Natural killer cell (primary cell): Measurements from ENCODE around the gene MSGN1. TPM values are rescaled to one million over a fixed set of nuclear protein-coding genes. Genes with fewer than 3 reads are reported as not detected.

ENCODE experiments used
- ATAC-seq, 3 donors: fragments of 150-1000 bp in 2 of 3; fragments of 200-7000 bp in 1 of 3; cut with Tn5 transposase; 1 replicate in 1 of 3; 2 replicates in 2 of 3; pipeline ENCODE4 v1.10.0; 2021; ENCODE audit warnings: mild to moderate bottlenecking in 2 of 3, moderate library complexity in 2 of 3
- DNase-seq, 2 donors: peaks; one replicate each; pipeline versions ENCODE4 v3.0.0 to v3.0.0-alpha.2; 2013 to 2021; ENCODE audit warnings: mixed read lengths in 1 of 2
- H3K27ac ChIP-seq: one replicate; pipeline ENCODE4 v1.5.1; 2013; ENCODE audit warnings: mild to moderate bottlenecking, low read length
- H3K27me3 ChIP-seq: one replicate; pipeline ENCODE4 v1.6.1; 2013; ENCODE audit warnings: low read length; ENCODE audit not compliant: control insufficient read depth, insufficient read depth
- H3K36me3 ChIP-seq: one replicate; pipeline ENCODE4 v1.6.1; 2013; ENCODE audit warnings: low read length; ENCODE audit not compliant: control insufficient read depth, insufficient read depth
- H3K4me1 ChIP-seq: one replicate; pipeline ENCODE4 v1.6.1; 2013; ENCODE audit warnings: low read length; ENCODE audit not compliant: control insufficient read depth, insufficient read depth
- H3K4me3 ChIP-seq: one replicate; pipeline ENCODE4 v1.5.1; 2013; ENCODE audit warnings: low read length
- H3K9me3 ChIP-seq: one replicate; pipeline ENCODE4 v1.6.1; 2013; ENCODE audit warnings: low read length; ENCODE audit not compliant: control insufficient read depth, insufficient read depth
- H3K27ac Mint-ChIP-seq, 2 donors: one replicate each; pipeline ENCODE4 v1.8.0; 2022; ENCODE audit warnings: mild to moderate bottlenecking in 2 of 2, mixed read lengths in 2 of 2, moderate library complexity in 1 of 2
- H3K27me3 Mint-ChIP-seq, 2 donors: one replicate each; pipeline ENCODE4 v1.8.0; 2022; ENCODE audit warnings: low read depth in 2 of 2, mixed read lengths in 2 of 2
- H3K36me3 Mint-ChIP-seq: one replicate; pipeline ENCODE4 v1.8.0; 2022; ENCODE audit warnings: mixed read lengths
- H3K4me1 Mint-ChIP-seq, 2 donors: one replicate each; pipeline ENCODE4 v1.8.0; 2022; ENCODE audit warnings: mixed read lengths in 2 of 2
- H3K4me3 Mint-ChIP-seq: one replicate; pipeline ENCODE4 v1.8.0; 2022; ENCODE audit warnings: mild to moderate bottlenecking, moderate library complexity, mixed read lengths
- H3K9me3 Mint-ChIP-seq, 2 donors: one replicate each; pipeline ENCODE4 v1.8.0; 2022; ENCODE audit warnings: mixed read lengths in 2 of 2
- CTCF ChIP-seq: fragments of 200-600 bp; IDR thresholded peaks from one replicate; pipeline ENCODE4 v1.8.0; 2022; ENCODE audit warnings: antibody characterized with exemption
- WGBS: methylation state at CpG from one replicate; pipeline ENCODE4 v1.1.7; 2013; ENCODE audit warnings: missing lambda C conversion rate; ENCODE audit not compliant: insufficient coverage; 5-methylcytosine and 5-hydroxymethylcytosine counted together
- intact Hi-C: fragments of 100-400 bp; cut with micrococcal nuclease; formaldehyde crosslinking; loops from one replicate; pipeline ENCODE4 v1.14.2; 2022
- total RNA-seq, 4 donors: library from RNA; stranded (reverse); fragments of 120-200 nt in 1 of 4; gene quantifications; one replicate each; pipeline versions ENCODE4 v1.2.3 to v1.2.4, GENCODE V29; 2013 to 2022

Gene MSGN1
- total RNA-seq, 3 donors from 2014 or later (not counting 1 experiment from before 2014, with no cell fraction given): not detected

GRCh38 chr2:17835516-17835915 lies 19.3 kb downstream of the MSGN1 start:
- Mint-ChIP-seq H3K27me3 (peaks cover 8 to 9% of the 10 kb centered on the region in 2 donors), H3K27ac (no peak overlapping the region), H3K4me1 (peaks cover 0 to 2% of the 10 kb centered on the region in 2 donors), H3K36me3 (no peaks in the 10 kb centered on the region), H3K9me3 (no peaks in the 10 kb centered on the region), H3K4me3 (no peak overlapping the region)
- Histone ChIP-seq H3K36me3 (no peaks in the 10 kb centered on the region), H3K4me1 (peaks cover 3% of the 10 kb centered on the region), H3K27me3 (no peaks in the 10 kb centered on the region), H3K4me3 (no peak overlapping the region), H3K9me3 (no peaks in the 10 kb centered on the region), H3K27ac (no peak overlapping the region)
- intact Hi-C loops: no loop called here
- ATAC-seq (no peak), DNase-seq (no peak)
- WGBS: 68% methylated on average over 2 of the region's 2 CpGs
- no peak for TF ChIP-seq CTCF

DNA sequence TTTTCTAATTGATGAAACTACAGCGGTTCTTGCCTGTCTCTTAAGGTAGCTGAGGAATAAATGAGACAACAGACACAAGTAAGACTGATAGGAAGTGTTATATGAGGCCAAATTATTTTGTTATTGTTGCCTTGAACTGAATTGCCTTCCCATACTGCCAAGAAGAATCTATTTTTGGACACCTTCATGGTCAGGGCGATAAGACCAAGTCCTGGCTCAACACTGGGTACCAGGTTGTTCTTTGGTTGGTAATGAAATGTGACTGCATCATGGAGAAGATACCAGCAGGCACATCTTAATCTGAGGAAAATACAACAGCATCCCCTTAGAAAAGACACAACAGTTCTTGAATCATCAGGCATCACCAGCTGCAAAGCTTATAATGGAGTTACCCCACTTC lies 23.7 kb downstream of the MSGN1 start:
- Mint-ChIP-seq H3K27ac (no peak overlapping the region), H3K27me3 (peaks cover 0 to 2% of the 10 kb centered on the region in 2 donors), H3K4me3 (no peak overlapping the region), H3K4me1 (no peaks in the 10 kb centered on the region), H3K36me3 (no peaks in the 10 kb centered on the region), H3K9me3 (no peaks in the 10 kb centered on the region)
- DNase-seq (no peak), ATAC-seq (no peak)
- no peak overlapping the region for H3K4me3 ChIP-seq
- H3K36me3 ChIP-seq: no peaks in the 10 kb centered on the region
- no peaks in the 10 kb centered on the region for H3K4me1 ChIP-seq
- WGBS: 92% methylated on average over 2 of the region's 2 CpGs
- intact Hi-C loops: no loop called here
- H3K27me3 ChIP-seq: no peaks in the 10 kb centered on the region
- TF ChIP-seq CTCF: no peak
- no peaks in the 10 kb centered on the region for H3K9me3 ChIP-seq
- H3K27ac ChIP-seq: no peak overlapping the region

- intact Hi-C loops: no loop called here
- H3K9me3 ChIP-seq: no peaks in the 10 kb centered on the region
Observed at GRCh38 chr2:17843457-17843856, 27.2 kb downstream of the MSGN1 start.

More at GRCh38 chr2:17843457-17843856, 27.2 kb downstream of the MSGN1 start:
- no peaks in the 10 kb centered on the region for H3K4me1 ChIP-seq
- peaks cover 0 to 2% of the 10 kb centered on the region in 2 donors for H3K27me3 Mint-ChIP-seq
- TF ChIP-seq CTCF: no peak
- ATAC-seq (no peak), DNase-seq (no peak)
- H3K4me3 ChIP-seq: no peak overlapping the region
- no peaks in the 10 kb centered on the region for H3K9me3 Mint-ChIP-seq
- H3K27ac Mint-ChIP-seq: no peak overlapping the region
- no peak overlapping the region for H3K4me3 Mint-ChIP-seq
- H3K36me3 Mint-ChIP-seq: no peaks in the 10 kb centered on the region
- WGBS: 93% methylated on average over 2 of the region's 2 CpGs
- no peaks in the 10 kb centered on the region for H3K36me3 ChIP-seq
- no peaks in the 10 kb centered on the region for H3K27me3 ChIP-seq
- no peaks in the 10 kb centered on the region for H3K4me1 Mint-ChIP-seq
- no peak overlapping the region for H3K27ac ChIP-seq
